GM18909 (cell line): ENCODE measurements around the gene PSAP.
"Not testable (repeated sequence)": the region's sequence is repeated elsewhere in the genome, so short reads cannot be mapped to it uniquely, and the experiment has no call there.

ENCODE experiments used
- ATAC-seq: cut with Tn5 transposase; IDR thresholded peaks from one replicate; pipeline ENCODE4 v1.9.1; 2021; ENCODE audit warnings: mild to moderate bottlenecking; ENCODE audit not compliant: unreplicated experiment, poor library complexity

Gene PSAP

GRCh38 chr10:71850743-71851464, at the start of gene PSAP:
TSS of gene PSAP (minus strand) at chr10:71851251. CDS start at chr10:71851221, 30 bp downstream.
- ATAC-seq: peak; percentile 94

- no peak for ATAC-seq
Observed at GRCh38 chr10:71900441-71901180, 49.6 kb upstream of the PSAP start.

- no peak for ATAC-seq
Observed at GRCh38 chr10:71899665-71900412, 48.8 kb upstream of the PSAP start.

- not testable (repeated sequence) for ATAC-seq
Observed at GRCh38 chr10:71898346-71898745, 47.3 kb upstream of the PSAP start.

GRCh38 chr10:71893920-71894319, 42.9 kb upstream of the PSAP start:
- no peak for ATAC-seq

- no peak for ATAC-seq
Observed at GRCh38 chr10:71893258-71893815, 42.3 kb upstream of the PSAP start.

GRCh38 chr10:71891437-71891836, 40.4 kb upstream of the PSAP start:
- ATAC-seq: no peak

GRCh38 chr10:71889388-71889987, 38.4 kb upstream of the PSAP start:
- no peak for ATAC-seq

- ATAC-seq: peak; percentile 87
Observed at GRCh38 chr10:71888623-71889387, 37.8 kb upstream of the PSAP start.

- no peak for ATAC-seq
Observed at GRCh38 chr10:71888248-71888622, 37.2 kb upstream of the PSAP start.

- ATAC-seq: no peak
Observed at GRCh38 chr10:71887743-71888142, 36.7 kb upstream of the PSAP start.

GRCh38 chr10:71882813-71883659, 32.0 kb upstream of the PSAP start:
- ATAC-seq: no peak

- ATAC-seq: no peak
Observed at GRCh38 chr10:71881647-71882355, 30.8 kb upstream of the PSAP start.

GRCh38 chr10:71881307-71881624, 30.2 kb upstream of the PSAP start:
- not testable (repeated sequence) for ATAC-seq

- no peak for ATAC-seq
Observed at GRCh38 chr10:71880425-71881306, 29.6 kb upstream of the PSAP start.

GRCh38 chr10:71878327-71879034, 27.4 kb upstream of the PSAP start:
- no peak for ATAC-seq

- ATAC-seq: no peak
Observed at GRCh38 chr10:71877821-71878220, 26.8 kb upstream of the PSAP start.
